GM23338 (cell line): ENCODE measurements around the gene SERPINB6. TPM values are rescaled to one million over a fixed set of nuclear protein-coding genes. Genes with fewer than 3 reads are reported as not detected.

Source experiments
- ATAC-seq: fragments of 200-7000 bp; cut with Tn5 transposase; 3 replicates; pipeline ENCODE4 v1.9.1; 2020
- DNase-seq: peaks from one replicate; pipeline ENCODE4 v3.0.0-alpha.2; 2015; ENCODE audit warnings: low spot score
- H2AFZ ChIP-seq: fragments of 200-600 bp; sonication (generic); 2 replicates; pipeline ENCODE4 v1.8.0; 2016; ENCODE audit warnings: antibody characterized with exemption, mild to moderate bottlenecking, moderate library complexity
- H3F3A ChIP-seq: fragments of 200-600 bp; sonication (generic); replicated peaks from 2 replicates; pipeline ENCODE4 v1.8.0; 2017; ENCODE audit warnings: antibody characterized with exemption, mixed run types, low read depth
- H3K27ac ChIP-seq: fragments of 200-600 bp; sonication (generic); 2 replicates; pipeline ENCODE4 v1.6.1; 2016; ENCODE audit warnings: low read depth
- H3K27me3 ChIP-seq: fragments of 200-600 bp; sonication (generic); 2 replicates; pipeline ENCODE4 v1.8.0; 2016; ENCODE audit warnings: mild to moderate bottlenecking, mixed run types, moderate library complexity; ENCODE audit not compliant: insufficient read depth
- H3K36me3 ChIP-seq: fragments of 200-600 bp; sonication (generic); 2 replicates; pipeline ENCODE4 v1.8.0; 2016; ENCODE audit warnings: mild to moderate bottlenecking; ENCODE audit not compliant: insufficient read depth
- H3K4me1 ChIP-seq: fragments of 200-600 bp; sonication (generic); 2 replicates; pipeline ENCODE4 v1.8.0; 2016; ENCODE audit warnings: mild to moderate bottlenecking, moderate library complexity; ENCODE audit not compliant: insufficient read depth
- H3K4me2 ChIP-seq: fragments of 200-600 bp; sonication (generic); 2 replicates; pipeline ENCODE4 v1.7.1; 2017; ENCODE audit warnings: mixed run types
- H3K4me3 ChIP-seq: fragments of 200-600 bp; sonication (generic); 2 replicates; pipeline ENCODE4 v1.6.1; 2016; ENCODE audit warnings: mixed run types
- H3K79me2 ChIP-seq: fragments of 200-600 bp; sonication (generic); replicated peaks from 2 replicates; pipeline ENCODE4 v1.8.0; 2017; ENCODE audit warnings: mild to moderate bottlenecking; ENCODE audit not compliant: insufficient read depth
- H3K9me2 ChIP-seq: fragments of 200-600 bp; sonication (generic); 2 replicates; pipeline ENCODE4 v1.8.0; 2017; ENCODE audit not compliant: insufficient read depth
- H4K20me1 ChIP-seq: fragments of 200-600 bp; sonication (generic); replicated peaks from 2 replicates; pipeline ENCODE4 v1.8.0; 2017; ENCODE audit warnings: mild to moderate bottlenecking; ENCODE audit not compliant: insufficient read depth
- H3K27ac Mint-ChIP-seq: 2 replicates; pipeline ENCODE4 v1.8.0; 2020; ENCODE audit warnings: inconsistent platforms, mild to moderate bottlenecking, moderate library complexity, mixed read lengths
- H3K27me3 Mint-ChIP-seq: 3 replicates; pipeline ENCODE4 v1.8.0; 2022; ENCODE audit warnings: low read depth, mild to moderate bottlenecking, moderate library complexity, mixed read lengths, inconsistent platforms; ENCODE audit not compliant: insufficient read depth, poor library complexity
- H3K36me3 Mint-ChIP-seq: 3 replicates; pipeline ENCODE4 v1.8.0; 2021; ENCODE audit warnings: low read depth, mild to moderate bottlenecking, inconsistent platforms, moderate library complexity, mixed read lengths
- H3K4me1 Mint-ChIP-seq: 3 replicates; pipeline ENCODE4 v1.8.0; 2020; ENCODE audit warnings: mild to moderate bottlenecking, inconsistent platforms, mixed read lengths
- H3K4me3 Mint-ChIP-seq: 3 replicates; pipeline ENCODE4 v1.8.0; 2021; ENCODE audit warnings: moderate library complexity, mild to moderate bottlenecking, inconsistent platforms, mixed read lengths
- H3K9me3 Mint-ChIP-seq: 3 replicates; pipeline ENCODE4 v1.8.0; 2020; ENCODE audit warnings: moderate library complexity, mild to moderate bottlenecking, inconsistent platforms, mixed read lengths
- CREB1 ChIP-seq: fragments of 250-450 bp; sonication (Bioruptor Pico); IDR thresholded peaks from 2 replicates; pipeline ENCODE4 v1.5.0; 2020; ENCODE audit warnings: low read depth, mild to moderate bottlenecking, moderate library complexity
- CTCF ChIP-seq, 2 experiments: fragments of 200-600 bp in 1 of 2; sonication (generic) in 1 of 2; conservative IDR thresholded peaks; 2 replicates each; pipeline versions ENCODE4 v1.5.1 to v1.6.1; 2016 to 2017; ENCODE audit warnings: antibody characterized with exemption in 2 of 2, low read depth in 2 of 2, mild to moderate bottlenecking in 2 of 2, moderate library complexity in 1 of 2
- EZH2 ChIP-seq: fragments of 200-600 bp; sonication (generic); IDR thresholded peaks from one replicate; pipeline ENCODE4 v1.8.0; 2017; ENCODE audit warnings: antibody characterized with exemption, mild to moderate bottlenecking, low read depth; ENCODE audit not compliant: unreplicated experiment
- EZH2phosphoT487 ChIP-seq: fragments of 200-600 bp; sonication (generic); IDR thresholded peaks from one replicate; pipeline ENCODE4 v1.8.1; 2018; ENCODE audit warnings: antibody characterized with exemption; ENCODE audit not compliant: unreplicated experiment
- NANOG ChIP-seq: IDR thresholded peaks from 2 replicates; pipeline ENCODE4 v1.6.1; 2016; ENCODE audit warnings: antibody characterized with exemption, borderline replicate concordance
- POLR2AphosphoS5 ChIP-seq: IDR thresholded peaks from 2 replicates; pipeline ENCODE4 v1.6.1; 2016; ENCODE audit warnings: antibody characterized with exemption, low read depth
- REST ChIP-seq: IDR thresholded peaks from one replicate; pipeline ENCODE4 v1.6.1; 2018; ENCODE audit warnings: antibody characterized with exemption; ENCODE audit not compliant: unreplicated experiment
- STAT1 ChIP-seq: IDR thresholded peaks from one replicate; pipeline ENCODE4 v1.6.1; 2016; ENCODE audit warnings: antibody characterized with exemption; ENCODE audit not compliant: unreplicated experiment
- ZNF114 ChIP-seq: fragments of 250-450 bp; sonication (Bioruptor Pico); IDR thresholded peaks from 2 replicates; pipeline ENCODE4 v1.5.0; 2020; ENCODE audit warnings: mild to moderate bottlenecking, moderate library complexity
- ZNF331 ChIP-seq: fragments of 250-450 bp; sonication (Bioruptor Pico); IDR thresholded peaks from 2 replicates; pipeline ENCODE4 v1.5.0; 2020; ENCODE audit warnings: low read depth, mild to moderate bottlenecking, moderate library complexity
- ZNF462 ChIP-seq: fragments of 250-450 bp; sonication (Bioruptor Pico); IDR thresholded peaks from 2 replicates; pipeline ENCODE4 v1.5.0; 2020; ENCODE audit warnings: mild to moderate bottlenecking, moderate library complexity
- polyA plus RNA-seq: library from polyadenylated mRNA; unstranded; fragments of >200 nt; fragmentation: Nextera tagmentation; extraction: Ambion mirVana; gene quantifications from 2 replicates; pipeline ENCODE4 v1.2.1, GENCODE V29; 2016
- total RNA-seq: library from RNA; depleted of rRNA; stranded (reverse); fragments of >200 nt; shearing (Covaris generic); gene quantifications from 2 replicates; pipeline ENCODE4 v1.2.3, GENCODE V29; 2014
- TF ChIP-seq, protein P1 (sequence below): IDR thresholded peaks from 2 replicates; pipeline ENCODE4 v1.6.1; 2016; ENCODE audit warnings: antibody characterized with exemption

The SERPINB6 gene
- total and polyA plus RNA-seq, 2 experiments from 2014 or later, result 25.9 to 38.5 TPM

DNA sequence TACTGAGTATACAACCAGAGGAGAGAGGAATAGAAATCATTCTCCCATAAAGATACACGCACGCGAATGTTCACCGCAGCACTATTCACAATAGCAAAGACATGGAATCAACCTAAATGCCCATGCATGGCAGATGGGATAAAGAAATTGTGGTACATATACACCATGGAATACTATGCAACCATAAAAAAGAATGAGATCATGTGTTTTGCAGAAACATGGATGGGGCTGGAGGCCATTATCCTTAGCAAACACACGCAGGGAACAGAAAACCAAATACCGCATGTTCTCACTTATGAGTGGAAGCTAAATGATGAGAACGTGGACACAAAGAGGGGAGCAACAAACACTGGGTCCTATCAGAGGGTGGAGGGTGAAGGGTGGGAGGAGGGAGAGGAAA is 3.4 kb downstream of the SERPINB6 start:
- no peak overlapping the region for H3K27ac ChIP-seq
- Mint-ChIP-seq H3K36me3 (no peaks in the 10 kb centered on the region), H3K27ac (no peak overlapping the region), H3K4me3 (no peak overlapping the region), H3K27me3 (peaks cover 12% of the 10 kb centered on the region), H3K4me1 (peaks cover 5% of the 10 kb centered on the region; the same call in 2 of the 3 replicates), H3K9me3 (peaks cover 11% of the 10 kb centered on the region; the same call in 2 of the 3 replicates)
- no peak overlapping the region for H3K4me3 ChIP-seq
- H3K27me3 ChIP-seq, result peaks cover 9% of the 10 kb centered on the region
- no peaks in the 10 kb centered on the region for H3K36me3 ChIP-seq
- no peak overlapping the region for H3K4me2 ChIP-seq
- no peaks in the 10 kb centered on the region for H3K79me2 ChIP-seq
- no peak for DNase-seq
- TF ChIP-seq, protein P1, sequence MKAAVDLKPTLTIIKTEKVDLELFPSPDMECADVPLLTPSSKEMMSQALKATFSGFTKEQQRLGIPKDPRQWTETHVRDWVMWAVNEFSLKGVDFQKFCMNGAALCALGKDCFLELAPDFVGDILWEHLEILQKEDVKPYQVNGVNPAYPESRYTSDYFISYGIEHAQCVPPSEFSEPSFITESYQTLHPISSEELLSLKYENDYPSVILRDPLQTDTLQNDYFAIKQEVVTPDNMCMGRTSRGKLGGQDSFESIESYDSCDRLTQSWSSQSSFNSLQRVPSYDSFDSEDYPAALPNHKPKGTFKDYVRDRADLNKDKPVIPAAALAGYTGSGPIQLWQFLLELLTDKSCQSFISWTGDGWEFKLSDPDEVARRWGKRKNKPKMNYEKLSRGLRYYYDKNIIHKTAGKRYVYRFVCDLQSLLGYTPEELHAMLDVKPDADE, result no peak
- TF ChIP-seq ZNF331, result no peak
- TF ChIP-seq ZNF114 (CRISPR knock-in tag), result no peak
- no peak for TF ChIP-seq CREB1 (CRISPR knock-in tag)
- TF ChIP-seq REST, result no peak
- TF ChIP-seq EZH2phosphoT487, result no peak
- TF ChIP-seq NANOG, result no peak
- TF ChIP-seq CTCF (conservative IDR thresholded peaks at IDR 0.05; ENCODE audit: low read depth in 2 of 2), result no peak
- TF ChIP-seq EZH2, result no peak
- TF ChIP-seq STAT1, result no peak
- no peak for TF ChIP-seq ZNF462 (CRISPR knock-in tag)
- no peak for TF ChIP-seq POLR2AphosphoS5
- H3F3A ChIP-seq, result peaks cover 12% of the 10 kb centered on the region
- H4K20me1 ChIP-seq, result no peaks in the 10 kb centered on the region
- no peak overlapping the region for H2AFZ ChIP-seq
- ATAC-seq, result no peak
- 0 out of 2 replicates have a peak, but pooled peaks cover 6% of the 10 kb centered on the region for H3K4me1 ChIP-seq
- 0 out of 2 replicates have a peak, but pooled peaks cover 4% of the 10 kb centered on the region for H3K9me2 ChIP-seq
